Measurements from ENCODE around the gene ARHGEF39.
"Not testable (repeated sequence)": the region's sequence is repeated elsewhere in the genome, so short reads cannot be mapped to it uniquely, and the experiment has no call there.

DNA sequence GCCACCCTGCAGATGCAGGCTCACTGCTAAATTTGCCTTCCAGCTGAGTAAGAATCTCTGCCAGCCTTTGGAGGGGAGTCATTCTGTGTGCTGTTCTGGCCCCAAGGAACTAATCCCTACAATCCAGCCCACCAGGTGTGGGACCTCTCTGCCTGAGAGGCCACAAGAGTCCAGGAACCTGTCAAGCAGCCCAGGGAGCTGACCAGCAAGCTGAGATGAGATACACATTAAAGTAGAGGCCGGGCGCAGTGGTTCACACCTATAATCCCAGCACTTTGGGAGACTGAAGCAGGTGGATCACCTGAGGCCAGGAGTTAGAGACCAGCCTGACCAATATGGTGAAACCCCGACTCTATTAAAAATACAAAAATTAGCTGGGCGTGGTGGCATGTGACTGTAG is 52.9 kb downstream of the ARHGEF39 start:
- TF ChIP-seq CBX5 (IDR thresholded peaks at IDR 0.05; ENCODE audit: borderline replicate concordance, low read depth); BACH1 (tag; IDR thresholded peaks at IDR 0.05); FOSL1 (tag; conservative IDR thresholded peaks at IDR 0.05); ZNF274 (IDR thresholded peaks at IDR 0.05; ENCODE audit: borderline replicate concordance, low read depth, low read length); EP300 (IDR thresholded peaks at IDR 0.05; ENCODE audit: low read length); SRSF1 (IDR thresholded peaks at IDR 0.05; ENCODE audit: low read depth, low read length): not testable (repeated sequence)
